Adrenal gland (tissue), 5 donors: Measurements from ENCODE around the gene ACD.

ENCODE experiments used
- POLR2A ChIP-seq, 2 donors: fragments of 450-650 bp; IDR thresholded peaks; one replicate each; pipeline ENCODE4 v1.6.1; 2017; ENCODE audit warnings: antibody characterized with exemption in 2 of 2, mild to moderate bottlenecking in 2 of 2, moderate library complexity in 1 of 2
- TF ChIP-seq, protein P1 (sequence below), 6 experiments: fragments of 450-650 bp in 4 of 6; fragments of 200-600 bp in 2 of 6; sonication (generic) in 1 of 6; IDR thresholded peaks; 1 replicate in 5 of 6; 2 replicates in 1 of 6; pipeline versions ENCODE4 v1.5.1 to v1.8.0; 2016 to 2021; ENCODE audit warnings: antibody characterized with exemption in 6 of 6, mild to moderate bottlenecking in 2 of 6, moderate library complexity in 1 of 6
- donor health status: DM: no; HTN: no; CAD: no.

DNA sequence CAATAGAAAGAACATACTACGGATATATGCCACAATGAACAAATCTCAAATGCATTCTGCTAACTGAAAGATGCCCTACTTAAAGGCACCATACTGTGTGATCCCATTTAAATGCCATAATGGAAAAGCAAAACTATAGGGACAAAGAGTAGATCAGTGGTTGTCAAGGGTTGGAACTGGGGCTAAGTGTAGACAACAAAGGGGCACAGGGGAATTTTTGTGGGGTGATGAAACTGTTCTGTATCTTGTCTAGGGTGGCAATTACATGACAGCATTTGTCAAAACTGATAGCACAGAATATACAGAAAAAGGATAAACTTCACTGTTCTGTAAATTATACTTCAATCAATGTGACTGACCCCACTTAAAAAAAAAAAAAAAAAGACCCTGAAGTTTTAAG lies 41.4 kb upstream of the ACD start:
- TF ChIP-seq POLR2A (IDR thresholded peaks at IDR 0.05), result no peak
- TF ChIP-seq, protein P1, sequence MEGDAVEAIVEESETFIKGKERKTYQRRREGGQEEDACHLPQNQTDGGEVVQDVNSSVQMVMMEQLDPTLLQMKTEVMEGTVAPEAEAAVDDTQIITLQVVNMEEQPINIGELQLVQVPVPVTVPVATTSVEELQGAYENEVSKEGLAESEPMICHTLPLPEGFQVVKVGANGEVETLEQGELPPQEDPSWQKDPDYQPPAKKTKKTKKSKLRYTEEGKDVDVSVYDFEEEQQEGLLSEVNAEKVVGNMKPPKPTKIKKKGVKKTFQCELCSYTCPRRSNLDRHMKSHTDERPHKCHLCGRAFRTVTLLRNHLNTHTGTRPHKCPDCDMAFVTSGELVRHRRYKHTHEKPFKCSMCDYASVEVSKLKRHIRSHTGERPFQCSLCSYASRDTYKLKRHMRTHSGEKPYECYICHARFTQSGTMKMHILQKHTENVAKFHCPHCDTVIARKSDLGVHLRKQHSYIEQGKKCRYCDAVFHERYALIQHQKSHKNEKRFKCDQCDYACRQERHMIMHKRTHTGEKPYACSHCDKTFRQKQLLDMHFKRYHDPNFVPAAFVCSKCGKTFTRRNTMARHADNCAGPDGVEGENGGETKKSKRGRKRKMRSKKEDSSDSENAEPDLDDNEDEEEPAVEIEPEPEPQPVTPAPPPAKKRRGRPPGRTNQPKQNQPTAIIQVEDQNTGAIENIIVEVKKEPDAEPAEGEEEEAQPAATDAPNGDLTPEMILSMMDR (IDR thresholded peaks at IDR 0.05), result no peak
